OCI-LY3 (cell line): ENCODE data around the gene CTSS.

Source experiments
- H2AFZ ChIP-seq: fragments of 200-600, 300-600 bp; shearing (Covaris generic); 2 replicates; pipeline ENCODE4 v1.6.0; 2014; ENCODE audit warnings: antibody characterized with exemption, low read depth, low read length
- H3K27ac ChIP-seq: fragments of 200-600, 300-600 bp; sonication (generic); 2 replicates; pipeline ENCODE4 v1.5.1; 2014; ENCODE audit warnings: mild to moderate bottlenecking, low read length, moderate library complexity, mixed read lengths
- H3K27me3 ChIP-seq: fragments of 200-600, 300-600 bp; sonication (generic); 2 replicates; pipeline ENCODE4 v1.6.1; 2014; ENCODE audit warnings: low read depth, low read length, mixed read lengths
- H3K36me3 ChIP-seq: fragments of 200-600, 300-600 bp; sonication (generic); replicated peaks from 2 replicates; pipeline ENCODE3; 2014; ENCODE audit warnings: low read depth, low read length, mixed read lengths
- H3K4me1 ChIP-seq: fragments of 300-600, 200-600 bp; sonication (generic); 2 replicates; pipeline ENCODE4 v1.6.1; 2014; ENCODE audit warnings: low read length, mixed read lengths
- H3K4me2 ChIP-seq: fragments of 200-600, 300-600 bp; sonication (generic); 2 replicates; pipeline ENCODE4 v1.6.1; 2014; ENCODE audit warnings: low read length, mixed read lengths
- H3K4me3 ChIP-seq: fragments of 300-600, 200-600 bp; sonication (generic); 2 replicates; pipeline ENCODE4 v1.5.1; 2014; ENCODE audit warnings: antibody characterized with exemption, mild to moderate bottlenecking, low read length, moderate library complexity
- H3K79me2 ChIP-seq: fragments of 300-600, 200-600 bp; shearing (Covaris generic); 2 replicates; pipeline ENCODE4 v1.6.1; 2014; ENCODE audit warnings: mild to moderate bottlenecking, low read length, mixed read lengths
- H3K9ac ChIP-seq: fragments of 300-600, 200-600 bp; shearing (Covaris generic); 2 replicates; pipeline ENCODE4 v1.6.0; 2014; ENCODE audit warnings: mild to moderate bottlenecking, low read length, moderate library complexity
- H3K9me3 ChIP-seq: fragments of 200-600, 300-600 bp; shearing (Covaris generic); 2 replicates; pipeline ENCODE4 v1.6.1; 2014; ENCODE audit warnings: low read length, mixed read lengths; ENCODE audit not compliant: insufficient read depth
- H4K20me1 ChIP-seq: fragments of 200-600, 300-600 bp; sonication (generic); 2 replicates; pipeline ENCODE4 v1.6.1; 2016; ENCODE audit warnings: low read length, mixed read lengths; ENCODE audit not compliant: insufficient read depth
- CTCF ChIP-seq: fragments of 200-600, 300-600 bp; sonication (generic); IDR thresholded peaks from 2 replicates; pipeline ENCODE4 v1.5.1; 2014; ENCODE audit warnings: antibody characterized with exemption, low read length, low read depth
- EZH2phosphoT487 ChIP-seq: fragments of 200-600 bp; shearing (Covaris generic); IDR thresholded peaks from 2 replicates; pipeline ENCODE4 v1.6.1; 2018; ENCODE audit warnings: antibody characterized with exemption, mixed run types, low read depth

Gene CTSS

GRCh38 chr1:150730130-150730721, 35.4 kb downstream of the CTSS start:
- Histone ChIP-seq H3K27ac (no peak overlapping the region), H3K36me3 (peaks cover 38% of the 10 kb centered on the region), H3K27me3 (no peaks in the 10 kb centered on the region), H4K20me1 (peaks cover 4% of the 10 kb centered on the region; the same call in 1 of the 2 replicates), H3K9me3 (no peaks in the 10 kb centered on the region), H3K4me3 (no peak overlapping the region), H2AFZ (no peak overlapping the region), H3K4me1 (no peaks in the 10 kb centered on the region), H3K79me2 (no peaks in the 10 kb centered on the region), H3K9ac (no peak overlapping the region), H3K4me2 (no peak overlapping the region)
- TF ChIP-seq EZH2phosphoT487 (no peak), CTCF (no peak)

DNA sequence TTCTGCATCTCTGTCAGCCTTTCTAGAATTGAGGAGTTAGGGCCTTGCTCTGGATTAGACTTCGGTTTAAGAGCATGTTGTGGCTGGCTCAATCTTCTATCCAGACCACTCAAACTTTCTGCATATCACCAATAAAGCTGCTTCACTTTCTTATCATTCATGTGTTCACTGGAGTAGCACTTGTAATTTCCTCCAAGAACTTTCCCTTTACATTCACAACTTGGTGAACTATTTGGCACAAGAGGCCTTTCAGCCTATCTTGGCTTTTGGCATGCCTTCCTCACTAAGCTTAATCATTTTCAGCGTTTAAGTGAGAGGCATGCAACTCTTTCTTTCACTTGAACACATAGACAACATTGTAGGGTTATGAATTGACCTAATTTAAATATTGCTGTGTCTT, 41.2 kb downstream of the CTSS start:
- Histone ChIP-seq H3K4me2 (no peak overlapping the region), H3K27me3 (no peaks in the 10 kb centered on the region), H3K27ac (no peak overlapping the region), H3K9ac (no peak overlapping the region), H3K4me1 (no peaks in the 10 kb centered on the region), H2AFZ (no peak overlapping the region), H3K9me3 (no peaks in the 10 kb centered on the region), H4K20me1 (no peaks in the 10 kb centered on the region), H3K79me2 (no peaks in the 10 kb centered on the region), H3K36me3 (no peaks in the 10 kb centered on the region), H3K4me3 (no peak overlapping the region)
- no peak for TF ChIP-seq CTCF
- TF ChIP-seq EZH2phosphoT487, result no peak

DNA sequence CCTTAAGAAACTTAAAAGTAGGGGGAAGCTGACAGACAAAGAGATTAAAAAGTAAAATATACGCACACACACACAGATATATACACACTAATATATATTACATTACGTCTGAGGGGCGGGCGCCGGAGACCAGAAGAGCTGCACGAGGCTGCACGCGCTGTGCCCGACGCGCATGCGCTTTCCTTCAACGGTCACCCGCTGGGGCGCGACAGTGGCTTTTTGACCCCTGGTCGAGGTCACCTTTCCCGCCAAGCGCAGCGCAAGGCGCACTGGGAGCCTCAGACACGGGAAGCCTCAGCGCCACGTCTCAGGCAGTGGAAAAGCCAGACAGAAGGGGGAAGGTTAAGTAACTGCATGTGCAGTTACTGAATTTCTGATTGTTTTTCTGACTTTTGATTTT, 44.9 kb downstream of the CTSS start, which contains the start of gene HORMAD1:
Gene HORMAD1 (minus strand): TSS at position 193 of the 400 bp plus-strand sequence. CDS start 1,390 bp downstream, outside the sequence.
- H3K4me2 ChIP-seq, result no peak within 1 kb of the TSS
- no peak within 1 kb of the TSS for H3K27ac ChIP-seq
- no peaks in the 10 kb centered on the region for H3K27me3 ChIP-seq
- no peaks in the 10 kb centered on the region for H3K79me2 ChIP-seq
- no peaks in the 10 kb centered on the region for H3K9me3 ChIP-seq
- no peaks in the 10 kb centered on the region for H3K4me1 ChIP-seq
- no peak within 1 kb of the TSS for H2AFZ ChIP-seq
- no peak within 1 kb of the TSS for H3K4me3 ChIP-seq
- H4K20me1 ChIP-seq, result no peaks in the 10 kb centered on the region
- no peak within 1 kb of the TSS for H3K9ac ChIP-seq
- TF ChIP-seq CTCF (no peak), EZH2phosphoT487 (no peak)
- H3K36me3 ChIP-seq, result no peaks in the 10 kb centered on the region

DNA sequence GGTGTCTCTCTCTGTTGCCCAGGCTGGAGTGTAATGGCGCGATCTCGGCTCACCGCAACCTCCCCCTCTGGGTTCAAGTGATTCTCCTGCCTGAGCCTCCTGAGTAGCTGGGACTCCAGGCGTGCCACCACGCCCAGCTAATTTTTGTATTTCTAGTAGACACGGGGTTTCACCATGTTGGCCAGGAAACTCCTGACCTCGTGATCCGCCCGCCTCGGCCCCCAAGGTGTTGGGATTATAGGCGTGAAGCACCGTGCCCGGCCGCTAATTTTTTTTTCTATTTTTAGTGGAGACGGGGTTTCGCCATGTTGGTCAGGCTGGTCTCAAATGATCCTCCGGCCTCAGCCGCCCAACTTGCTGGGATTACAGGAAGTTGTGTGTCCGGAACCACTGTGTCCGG, 45.5 kb downstream of the CTSS start:
- Histone ChIP-seq H3K27me3 (no peaks in the 10 kb centered on the region), H3K4me1 (no peaks in the 10 kb centered on the region), H3K79me2 (no peaks in the 10 kb centered on the region), H4K20me1 (no peaks in the 10 kb centered on the region), H3K27ac (no peak overlapping the region), H3K9ac (no peak overlapping the region), H3K4me3 (no peak overlapping the region), H3K4me2 (no peak overlapping the region), H2AFZ (no peak overlapping the region), H3K36me3 (no peaks in the 10 kb centered on the region), H3K9me3 (no peaks in the 10 kb centered on the region)
- TF ChIP-seq EZH2phosphoT487, result no peak
- TF ChIP-seq CTCF, result no peak
